WTC11 (cell line): Measurements from ENCODE around the gene ADORA1. TPM values are rescaled to one million over a fixed set of nuclear protein-coding genes. Genes with fewer than 3 reads are reported as not detected.

Source experiments
- ATAC-seq: fragments of 200-7000 bp; cut with Tn5 transposase; 2 replicates; pipeline ENCODE4 v1.10.0; 2021; ENCODE audit warnings: mild to moderate bottlenecking, moderate library complexity
- CTCF ChIA-PET: fragments of 300-600 bp; sonication (Branson Sonifier 250); formaldehyde crosslinking; loops from one replicate; lab custom pipeline; 2021; ENCODE audit warnings: antibody characterized with exemption; lab: Charles Lee
- POLR2A ChIA-PET: fragments of 350-600 bp; sonication (Branson Sonifier 250); formaldehyde crosslinking; loops from one replicate; lab custom pipeline; 2021; ENCODE audit warnings: antibody characterized with exemption; lab: Charles Lee
- DNase-seq: peaks from one replicate; pipeline ENCODE4 v3.0.0; 2021; ENCODE audit warnings: low spot score
- H3K27ac Mint-ChIP-seq: 2 replicates; pipeline ENCODE4 v1.8.0; 2021; ENCODE audit warnings: mixed read lengths
- H3K27me3 Mint-ChIP-seq: 2 replicates; pipeline ENCODE4 v1.8.0; 2021; ENCODE audit warnings: low read depth, mild to moderate bottlenecking, moderate library complexity, mixed read lengths
- H3K36me3 Mint-ChIP-seq: 2 replicates; pipeline ENCODE4 v1.8.0; 2021; ENCODE audit warnings: mixed read lengths
- H3K4me1 Mint-ChIP-seq: 2 replicates; pipeline ENCODE4 v1.8.0; 2022; ENCODE audit warnings: mixed read lengths
- H3K4me3 Mint-ChIP-seq: 2 replicates; pipeline ENCODE4 v1.8.0; 2021; ENCODE audit warnings: mild to moderate bottlenecking, moderate library complexity, mixed read lengths
- H3K9me3 Mint-ChIP-seq: 2 replicates; pipeline ENCODE4 v1.8.0; 2021; ENCODE audit warnings: mixed read lengths
- ATF1 ChIP-seq: sonication (generic); formaldehyde crosslinking; IDR thresholded peaks from 2 replicates; pipeline ENCODE4 v1.8.1; 2023; ENCODE audit warnings: mild to moderate bottlenecking, moderate library complexity, missing genetic modification reagents
- ATF2 ChIP-seq: sonication (generic); formaldehyde crosslinking; IDR thresholded peaks from 2 replicates; pipeline ENCODE4 v1.8.1; 2022; ENCODE audit warnings: low read depth, missing genetic modification reagents, borderline replicate concordance
- E2F5 ChIP-seq: sonication (generic); formaldehyde crosslinking; IDR thresholded peaks from 2 replicates; pipeline ENCODE4 v1.8.1; 2022; ENCODE audit warnings: mild to moderate bottlenecking, moderate library complexity, missing genetic modification reagents
- FOXP4 ChIP-seq: sonication (generic); formaldehyde crosslinking; IDR thresholded peaks from 2 replicates; pipeline ENCODE4 v1.8.0; 2022; ENCODE audit warnings: mild to moderate bottlenecking, missing genetic modification reagents
- HMGXB4 ChIP-seq: sonication (generic); formaldehyde crosslinking; IDR thresholded peaks from 2 replicates; pipeline ENCODE4 v1.8.1; 2023; ENCODE audit warnings: mild to moderate bottlenecking, moderate library complexity, missing genetic modification reagents
- IRF1 ChIP-seq: sonication (generic); formaldehyde crosslinking; IDR thresholded peaks from 2 replicates; pipeline ENCODE4 v1.8.0; 2023; ENCODE audit warnings: missing genetic modification reagents
- NFE2L1 ChIP-seq: sonication (generic); formaldehyde crosslinking; IDR thresholded peaks from 2 replicates; pipeline ENCODE4 v1.8.1; 2023; ENCODE audit warnings: missing genetic modification reagents
- NFYB ChIP-seq: sonication (generic); formaldehyde crosslinking; conservative IDR thresholded peaks from 2 replicates; pipeline ENCODE4 v1.8.0; 2022; ENCODE audit warnings: low read depth, missing genetic modification reagents
- OVOL2 ChIP-seq: fragments of 250-450 bp; sonication (Bioruptor Pico); IDR thresholded peaks from 2 replicates; pipeline ENCODE4 v1.9.0; 2021; ENCODE audit warnings: mild to moderate bottlenecking, borderline replicate concordance
- PRDM15 ChIP-seq: sonication (generic); formaldehyde crosslinking; IDR thresholded peaks from 2 replicates; pipeline ENCODE4 v1.8.0; 2022; ENCODE audit warnings: missing genetic modification reagents
- USF1 ChIP-seq: sonication (generic); formaldehyde crosslinking; IDR thresholded peaks from 2 replicates; pipeline ENCODE4 v1.8.0; 2022; ENCODE audit warnings: mild to moderate bottlenecking, missing genetic modification reagents
- USF2 ChIP-seq: sonication (generic); formaldehyde crosslinking; IDR thresholded peaks from 2 replicates; pipeline ENCODE4 v1.8.1; 2023; ENCODE audit warnings: mild to moderate bottlenecking, missing genetic modification reagents, moderate library complexity
- ZBTB43 ChIP-seq: sonication (generic); formaldehyde crosslinking; IDR thresholded peaks from 2 replicates; pipeline ENCODE4 v1.8.1; 2023; ENCODE audit warnings: mild to moderate bottlenecking, missing genetic modification reagents
- ZMAT4 ChIP-seq: fragments of 250-450 bp; sonication (Bioruptor Pico); IDR thresholded peaks from 2 replicates; pipeline ENCODE4 v1.9.0; 2021; ENCODE audit warnings: mild to moderate bottlenecking
- ZNF416 ChIP-seq: fragments of 250-450 bp; sonication (Bioruptor Pico); IDR thresholded peaks from 2 replicates; pipeline ENCODE4 v1.9.0; 2021; ENCODE audit warnings: mild to moderate bottlenecking, inconsistent platforms
- ZNF671 ChIP-seq: fragments of 250-450 bp; sonication (Bioruptor Pico); IDR thresholded peaks from 2 replicates; pipeline ENCODE4 v1.8.0; 2021; ENCODE audit warnings: mild to moderate bottlenecking
- total RNA-seq: library from RNA; stranded (reverse); gene quantifications from 3 replicates; pipeline ENCODE4 v1.2.3, GENCODE V29; 2021

The ADORA1 gene
- total RNA-seq, 1 experiment from 2014 or later, result 1.8 TPM

- no peak for DNase-seq
- TF ChIP-seq USF1 (CRISPR knock-in tag), result no peak
- TF ChIP-seq OVOL2 (CRISPR knock-in tag), result no peak
- no peak for TF ChIP-seq IRF1
- no peak for TF ChIP-seq ZNF416 (CRISPR knock-in tag)
- no peak for TF ChIP-seq USF2 (CRISPR knock-in tag)
- no peak for TF ChIP-seq NFYB (CRISPR knock-in tag)
- no peak for TF ChIP-seq PRDM15 (CRISPR knock-in tag)
- TF ChIP-seq ZBTB43 (CRISPR knock-in tag), result no peak
- no peak for TF ChIP-seq ZMAT4 (CRISPR knock-in tag)
- TF ChIP-seq ATF1 (CRISPR knock-in tag), result no peak
- TF ChIP-seq NFE2L1, result no peak
- TF ChIP-seq HMGXB4 (CRISPR knock-in tag), result no peak
- no peak for TF ChIP-seq ZNF671 (CRISPR knock-in tag)
- TF ChIP-seq E2F5 (CRISPR knock-in tag), result no peak
- TF ChIP-seq ATF2, result no peak
- no peak for TF ChIP-seq FOXP4 (CRISPR knock-in tag)
- TF ChIP-seq, all 79 proteins: peak for 0
- H3K27ac Mint-ChIP-seq, result no peak overlapping the region
- H3K36me3 Mint-ChIP-seq, result peaks cover 2% of the 10 kb centered on the region
- ChIA-PET CTCF (interaction anchor here (1.0 to 2.8 kb wide), 7 partner anchors 23 to 189 kb away, joined by 3 to 25 read pairs (median 3); no protein-coding TSS in a partner anchor), POLR2A (no interaction called here)
- H3K4me3 Mint-ChIP-seq, result no peak overlapping the region
- no peaks in the 10 kb centered on the region for H3K9me3 Mint-ChIP-seq
- H3K27me3 Mint-ChIP-seq, result peaks cover 19% of the 10 kb centered on the region
- no peak for ATAC-seq
- H3K4me1 Mint-ChIP-seq, result peaks cover 23% of the 10 kb centered on the region
Measured at GRCh38 chr1:203077956-203078355, 49.6 kb upstream of the ADORA1 start.
